ENCODE measurements around the gene SPTBN1.

Gene SPTBN1

DNA sequence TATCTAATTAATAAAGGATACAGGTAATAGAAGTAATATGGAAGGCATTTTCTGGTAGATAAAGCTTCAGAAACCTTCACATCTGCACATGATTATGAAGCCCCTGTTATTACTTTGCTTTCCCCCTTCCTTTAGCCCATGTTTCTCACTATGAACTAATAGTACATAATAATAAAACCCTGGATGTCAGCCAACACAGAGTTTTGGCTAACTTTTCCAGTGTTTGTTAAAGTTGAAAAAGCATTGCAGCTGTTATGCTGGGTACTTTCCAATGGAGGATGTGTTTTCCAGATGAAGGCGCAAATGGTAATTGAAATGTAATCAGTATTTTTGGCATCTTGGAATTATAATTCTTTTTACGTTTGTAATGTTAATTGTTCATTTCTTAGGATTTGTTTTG is 43.5 kb downstream of the SPTBN1 start:
- in situ Hi-C loops (cut with MboI; ENCODE audit: low sequenced_read_pairs), result loop anchor here (25.0 kb wide), 1 partner anchor 387 kb away; the partner anchor contains the start of gene ACYP2

DNA sequence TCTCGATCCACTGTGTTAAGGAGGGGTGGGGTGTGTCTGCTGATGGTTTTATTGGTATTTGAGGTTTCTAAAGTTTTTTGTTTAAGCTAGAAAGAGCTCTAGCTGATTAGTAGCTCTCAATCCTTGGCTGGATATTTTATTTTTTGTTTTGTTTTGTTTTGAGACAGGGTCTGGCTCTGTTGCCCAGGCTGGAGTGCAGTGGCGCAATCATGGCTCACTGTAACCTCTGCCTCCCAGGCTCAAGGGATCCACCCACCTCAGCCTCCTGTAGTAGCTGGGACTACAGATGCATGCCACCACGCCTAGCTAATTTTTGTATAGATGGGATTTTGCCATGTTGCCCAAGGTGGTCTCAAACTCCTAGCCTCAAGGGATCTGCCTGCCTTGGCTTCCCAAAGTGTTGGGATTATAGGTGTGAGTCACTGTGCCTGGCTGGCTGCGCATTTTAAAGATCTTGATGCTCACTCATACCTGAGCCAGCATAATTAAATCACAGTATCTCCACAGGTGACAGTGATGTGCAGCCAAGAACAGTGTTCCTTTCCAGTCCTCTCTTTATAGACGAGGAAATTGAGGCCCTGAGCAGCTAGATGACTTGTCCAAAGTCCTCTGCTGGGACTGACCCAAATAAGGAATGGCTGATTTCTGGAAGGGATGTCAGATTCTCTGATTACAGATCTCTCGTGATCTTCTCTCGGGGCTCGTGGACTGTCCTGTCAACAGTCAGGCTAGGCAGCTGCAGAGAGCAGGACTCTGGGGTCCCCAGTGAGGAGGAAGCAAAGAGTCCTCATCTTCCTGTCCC is 44.5 kb downstream of the SPTBN1 start:
- in situ Hi-C loops (cut with MboI; ENCODE audit: low sequenced_read_pairs), result loop anchor here (25.0 kb wide), 1 partner anchor 388 kb away; the partner anchor contains the start of gene ACYP2

DNA sequence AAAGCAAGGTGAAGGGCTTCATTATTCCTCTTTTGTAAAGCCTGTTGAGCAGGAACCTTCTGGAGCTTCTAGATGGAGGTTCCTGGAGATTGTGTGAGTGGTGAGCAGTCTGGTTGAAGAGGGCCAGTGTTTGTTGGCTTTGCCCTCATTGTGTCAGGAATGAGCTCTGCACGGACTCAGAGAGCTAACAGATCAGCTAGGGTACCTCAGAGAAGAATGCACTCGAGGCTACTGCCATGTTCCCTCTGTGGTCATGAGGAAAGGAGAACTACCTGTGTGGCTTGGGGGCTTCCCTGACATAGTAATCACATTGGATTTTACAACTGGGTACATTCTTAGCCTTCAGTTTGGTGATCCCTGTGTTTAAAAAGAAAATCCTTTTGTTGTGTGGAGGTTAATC is 46.6 kb downstream of the SPTBN1 start:
- in situ Hi-C loops (cut with MboI; ENCODE audit: low sequenced_read_pairs), result loop anchor here (25.0 kb wide), 1 partner anchor 390 kb away; the partner anchor contains the start of gene ACYP2

DNA sequence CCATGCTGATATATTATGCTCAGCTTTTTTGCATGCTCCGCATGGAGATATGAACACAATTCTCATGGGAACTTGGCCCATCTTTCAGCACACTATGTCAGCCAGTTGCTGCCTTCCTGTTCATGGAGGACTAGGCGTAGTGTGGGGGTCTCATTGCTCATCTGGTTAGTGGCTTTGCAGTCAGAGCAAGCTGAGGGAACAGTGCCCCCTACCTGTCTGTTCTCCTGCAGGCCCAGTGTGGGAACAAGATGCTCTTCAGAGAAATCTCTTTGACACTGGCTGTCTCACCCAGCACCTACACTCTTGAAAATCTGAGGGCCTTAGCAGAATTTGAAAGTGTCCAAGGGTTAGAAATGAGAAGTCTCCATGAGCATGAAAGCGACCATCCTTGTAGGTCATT is 47.1 kb downstream of the SPTBN1 start:
- in situ Hi-C loops (cut with MboI; ENCODE audit: low sequenced_read_pairs), result loop anchor here (25.0 kb wide), 1 partner anchor 391 kb away; the partner anchor contains the start of gene ACYP2

DNA sequence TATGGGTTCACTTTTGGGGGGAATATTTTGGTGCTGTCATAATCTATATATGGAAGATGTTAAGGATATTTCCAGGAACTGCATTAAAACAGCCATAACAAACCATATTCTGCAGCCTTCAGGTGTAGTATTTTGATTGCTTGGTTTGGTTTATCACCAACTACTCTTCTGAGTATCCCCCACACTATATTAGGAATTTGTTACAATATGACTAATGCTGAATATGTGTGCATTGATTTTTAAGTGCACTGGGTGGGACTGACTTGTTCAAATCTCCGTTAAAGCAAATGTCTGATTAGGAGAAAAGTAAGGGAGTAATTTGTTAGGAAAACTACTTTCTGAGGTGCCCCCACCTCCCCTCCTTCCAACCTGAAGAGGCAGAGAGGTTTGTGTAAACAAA is 47.7 kb downstream of the SPTBN1 start:
- in situ Hi-C loops (cut with MboI; ENCODE audit: low sequenced_read_pairs), result loop anchor here (25.0 kb wide), 1 partner anchor 392 kb away; the partner anchor contains the start of gene ACYP2

DNA sequence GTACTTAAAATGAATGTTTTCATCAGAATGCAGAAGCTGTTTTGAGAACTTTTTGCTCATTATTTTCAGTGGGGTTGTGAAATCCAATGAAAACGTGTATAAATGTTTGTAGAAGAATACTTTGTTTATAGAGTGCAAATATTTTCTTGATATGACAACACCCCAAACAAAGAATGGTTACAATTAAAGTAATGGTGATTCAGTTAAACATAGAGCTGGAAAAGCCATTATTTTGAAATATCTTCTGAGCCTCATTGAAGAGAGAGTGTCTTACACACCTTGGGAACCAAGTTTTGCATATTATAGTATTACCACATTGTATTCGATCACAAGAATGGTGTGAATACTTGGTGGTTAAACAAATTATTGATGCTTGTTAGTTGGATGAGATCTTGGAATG is 48.7 kb downstream of the SPTBN1 start:
- in situ Hi-C loops (cut with MboI; ENCODE audit: low sequenced_read_pairs), result loop anchor here (25.0 kb wide), 1 partner anchor 393 kb away; the partner anchor contains the start of gene ACYP2

DNA sequence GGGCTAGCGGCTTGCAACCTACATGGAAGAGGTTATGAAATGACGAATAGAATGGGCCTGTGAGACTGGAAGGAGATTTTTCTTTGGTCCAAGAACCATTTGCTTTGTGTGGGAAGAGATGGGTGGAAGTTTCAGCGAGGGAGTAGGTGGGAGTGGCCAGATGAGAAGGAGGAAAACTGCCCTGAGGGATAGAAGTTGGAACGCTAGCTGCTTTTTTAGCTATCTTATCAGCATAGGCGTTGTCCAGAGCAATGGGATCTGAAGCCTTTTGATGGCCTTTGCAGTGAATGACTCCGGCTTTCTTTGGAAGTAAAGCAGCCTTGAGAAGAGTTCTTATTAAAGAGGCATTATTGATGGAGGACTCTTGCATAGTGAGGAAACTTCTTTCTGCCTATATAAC is 52.4 kb downstream of the SPTBN1 start:
- in situ Hi-C loops (cut with MboI; ENCODE audit: low sequenced_read_pairs), result loop anchor here (25.0 kb wide), 1 partner anchor 396 kb away; the partner anchor contains the start of gene ACYP2

DNA sequence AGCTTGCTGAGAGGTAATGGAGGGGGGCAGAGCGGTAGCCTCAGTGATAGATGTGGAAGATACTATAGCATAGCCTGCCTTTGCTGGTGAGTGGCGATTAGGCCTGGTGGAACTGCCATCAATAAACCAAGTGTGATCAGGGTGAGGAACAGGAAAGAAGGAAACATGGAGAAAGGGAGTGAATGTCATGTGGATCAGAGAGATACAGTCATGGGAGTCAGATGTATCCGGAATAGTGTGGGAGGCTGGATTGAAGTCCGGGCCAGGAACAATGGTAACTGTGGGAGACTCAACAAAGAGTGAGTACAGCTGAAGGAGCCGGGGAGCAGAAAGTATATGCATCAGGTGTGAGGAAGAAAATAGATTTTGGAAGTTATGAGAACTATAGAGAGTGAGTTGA is 52.9 kb downstream of the SPTBN1 start:
- in situ Hi-C loops (cut with MboI; ENCODE audit: low sequenced_read_pairs), result loop anchor here (25.0 kb wide), 1 partner anchor 397 kb away; the partner anchor contains the start of gene ACYP2

DNA sequence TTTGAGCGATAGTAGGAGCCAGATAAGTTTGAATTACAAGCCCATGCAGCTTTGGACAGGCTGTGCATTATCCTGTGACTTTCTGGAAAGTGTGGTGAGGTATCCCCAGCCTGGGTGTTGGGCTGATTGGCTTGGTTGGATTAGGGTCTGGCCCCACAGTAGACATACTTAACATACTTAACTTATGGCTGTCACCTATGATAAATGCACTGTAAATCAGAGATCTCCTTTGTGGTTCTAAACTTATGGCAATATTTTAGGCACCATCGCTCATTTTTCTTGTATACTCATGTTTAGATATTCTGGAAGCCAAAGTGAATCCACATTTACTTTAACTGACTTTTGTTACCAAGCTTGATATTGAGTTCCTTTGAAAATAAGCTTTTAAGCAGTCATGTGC is 54.8 kb downstream of the SPTBN1 start:
- in situ Hi-C loops (cut with MboI; ENCODE audit: low sequenced_read_pairs), result loop anchor here (25.0 kb wide), 1 partner anchor 399 kb away; the partner anchor contains the start of gene ACYP2

DNA sequence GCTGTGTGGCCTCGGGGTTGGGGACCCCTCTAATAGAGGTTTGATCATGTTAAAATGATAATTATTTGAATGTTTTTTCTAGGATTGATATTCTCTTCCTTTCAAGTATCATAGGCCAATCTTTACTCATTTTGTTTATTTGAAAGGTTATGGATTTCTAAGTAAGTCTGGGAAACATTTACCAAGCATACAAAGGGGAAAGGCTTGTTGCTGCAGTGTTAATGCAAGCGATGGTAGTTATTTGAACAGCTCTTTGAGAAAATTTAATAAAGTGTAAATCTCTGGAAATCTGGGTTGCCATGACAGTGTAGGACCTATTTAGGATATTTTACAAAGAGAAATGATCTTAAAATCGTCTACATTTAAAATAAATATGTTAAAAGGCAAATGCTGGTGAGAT is 56.1 kb downstream of the SPTBN1 start:
- in situ Hi-C loops (cut with MboI; ENCODE audit: low sequenced_read_pairs), result loop anchor here (25.0 kb wide), 1 partner anchor 400 kb away; the partner anchor contains the start of gene ACYP2

DNA sequence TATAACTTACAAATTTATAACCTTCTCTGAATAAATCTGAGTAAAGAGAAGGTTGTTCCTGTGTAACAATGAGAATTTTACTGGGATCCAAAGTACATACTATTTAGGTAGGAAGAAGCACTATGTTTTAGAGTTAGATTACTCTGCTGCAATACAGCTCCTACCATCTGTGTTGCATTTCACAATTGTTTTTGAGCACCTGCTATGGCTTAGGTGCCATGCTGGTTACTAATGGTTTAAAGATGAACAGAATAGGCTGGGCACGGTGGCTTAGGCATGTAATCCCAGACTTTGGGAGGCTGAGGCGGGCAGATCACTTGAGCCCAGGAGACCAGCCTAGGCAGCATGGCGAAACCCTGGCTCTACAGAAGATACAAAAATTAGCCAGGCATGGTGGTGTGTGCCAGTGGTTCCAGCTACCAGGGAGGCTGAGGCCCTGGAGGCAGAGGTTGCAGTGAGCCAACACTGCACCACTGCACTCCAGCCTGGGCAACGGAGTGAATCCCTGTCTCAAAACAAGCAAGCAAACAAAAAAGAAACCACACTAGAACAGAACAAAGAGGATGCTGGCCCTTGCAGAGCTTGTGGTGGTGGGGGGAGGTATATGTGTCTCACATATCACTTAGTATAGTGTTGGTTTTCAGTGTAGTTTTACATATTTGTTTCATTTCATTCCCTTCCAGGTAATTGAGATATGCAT is 56.7 kb downstream of the SPTBN1 start:
- in situ Hi-C loops (cut with MboI; ENCODE audit: low sequenced_read_pairs), result loop anchor here (25.0 kb wide), 1 partner anchor 401 kb away; the partner anchor contains the start of gene ACYP2

DNA sequence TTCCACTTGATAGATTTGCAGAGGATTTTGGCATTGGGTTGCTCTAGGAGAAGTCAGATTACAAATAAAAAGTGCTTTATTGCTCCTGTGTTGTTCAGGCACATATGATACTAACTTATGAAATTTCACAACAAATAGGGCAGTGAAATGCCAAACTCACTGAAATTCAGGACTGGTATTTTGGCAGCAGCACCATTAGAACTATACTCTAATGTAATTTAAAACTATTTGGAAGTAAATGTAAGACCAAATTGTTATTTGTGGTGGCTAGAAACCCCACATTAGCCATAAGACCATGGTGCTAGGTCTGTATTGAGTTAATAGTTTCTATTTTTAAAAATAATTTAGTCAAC is 57.2 kb downstream of the SPTBN1 start:
- in situ Hi-C loops (cut with MboI; ENCODE audit: low sequenced_read_pairs), result loop anchor here (25.0 kb wide), 1 partner anchor 401 kb away; the partner anchor contains the start of gene ACYP2

DNA sequence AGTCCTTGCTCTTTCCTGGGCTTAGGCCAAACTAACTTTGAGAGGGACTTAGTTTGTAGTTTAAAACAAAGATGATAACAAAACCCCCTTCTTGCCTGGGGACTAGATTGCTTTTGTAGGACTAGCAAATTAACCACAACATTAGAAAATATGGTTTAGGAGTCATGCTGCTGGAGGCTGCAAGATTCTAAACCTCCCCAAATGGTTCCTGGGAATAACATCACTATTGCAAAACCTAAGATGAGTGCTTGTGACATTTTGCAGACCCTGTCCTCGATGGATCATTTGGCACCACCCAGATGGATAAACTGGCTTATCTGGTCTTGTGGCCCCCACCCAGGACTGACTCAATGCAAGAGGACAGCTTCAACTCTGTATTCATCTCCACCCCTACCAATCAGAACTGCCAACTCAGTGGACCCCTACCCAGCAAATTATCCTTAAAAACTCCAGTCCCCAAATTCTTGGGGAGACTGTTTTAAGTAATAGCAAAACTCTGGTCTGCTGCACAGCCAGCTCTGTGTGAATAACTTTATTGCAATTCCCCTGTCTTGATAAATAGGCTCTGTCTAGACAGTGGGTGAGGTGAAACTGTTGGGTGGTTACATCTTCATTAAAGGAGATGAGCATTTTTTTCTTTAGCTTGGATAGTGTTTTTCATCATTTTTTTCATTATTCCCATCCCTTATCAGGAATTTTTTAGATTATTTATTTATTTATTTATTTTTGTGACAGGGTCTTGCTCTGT is 58.9 kb downstream of the SPTBN1 start:
- in situ Hi-C loops (cut with MboI; ENCODE audit: low sequenced_read_pairs), result loop anchor here (25.0 kb wide), 1 partner anchor 403 kb away; the partner anchor contains the start of gene ACYP2

DNA sequence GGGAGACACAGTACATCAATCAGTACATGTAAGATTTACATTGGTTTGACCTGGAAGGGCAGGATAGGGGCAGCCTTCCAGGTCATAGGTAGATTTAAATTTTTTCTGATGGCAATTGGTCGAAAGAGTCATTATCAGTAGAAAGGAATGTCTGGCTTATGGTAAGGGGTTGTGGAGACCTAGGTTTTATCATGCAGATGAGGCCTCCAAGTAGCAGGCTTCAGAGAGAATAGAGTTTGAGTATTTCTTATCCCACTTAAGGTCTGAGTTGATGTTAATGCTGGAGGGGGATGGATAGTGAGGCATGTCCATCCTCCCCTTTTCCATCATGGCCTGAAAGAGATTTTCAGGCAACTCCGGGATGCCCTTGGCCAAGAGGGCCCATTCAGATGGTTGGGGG is 60.7 kb downstream of the SPTBN1 start:
- in situ Hi-C loops (cut with MboI; ENCODE audit: low sequenced_read_pairs), result loop anchor here (25.0 kb wide), 1 partner anchor 405 kb away; the partner anchor contains the start of gene ACYP2

DNA sequence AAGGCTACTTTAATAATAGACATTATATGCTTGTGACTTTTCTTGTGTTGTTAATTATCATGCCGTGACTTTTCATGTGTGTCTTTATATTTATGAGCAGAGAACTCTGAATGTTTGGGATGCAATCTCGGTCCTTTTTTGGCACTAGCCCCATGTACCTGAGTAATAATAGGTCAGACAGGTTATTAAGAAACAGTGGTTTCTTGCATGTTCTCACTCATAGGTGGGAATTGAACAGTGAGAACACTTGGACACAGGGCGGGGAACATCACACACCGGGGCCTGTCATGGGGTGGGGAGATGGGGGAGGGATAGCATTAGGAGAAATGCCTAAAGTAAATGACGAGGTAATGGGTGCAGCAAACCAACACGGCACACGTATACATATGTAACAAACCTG is 61.9 kb downstream of the SPTBN1 start:
- in situ Hi-C loops (cut with MboI; ENCODE audit: low sequenced_read_pairs), result loop anchor here (25.0 kb wide), 1 partner anchor 406 kb away; the partner anchor contains the start of gene ACYP2

DNA sequence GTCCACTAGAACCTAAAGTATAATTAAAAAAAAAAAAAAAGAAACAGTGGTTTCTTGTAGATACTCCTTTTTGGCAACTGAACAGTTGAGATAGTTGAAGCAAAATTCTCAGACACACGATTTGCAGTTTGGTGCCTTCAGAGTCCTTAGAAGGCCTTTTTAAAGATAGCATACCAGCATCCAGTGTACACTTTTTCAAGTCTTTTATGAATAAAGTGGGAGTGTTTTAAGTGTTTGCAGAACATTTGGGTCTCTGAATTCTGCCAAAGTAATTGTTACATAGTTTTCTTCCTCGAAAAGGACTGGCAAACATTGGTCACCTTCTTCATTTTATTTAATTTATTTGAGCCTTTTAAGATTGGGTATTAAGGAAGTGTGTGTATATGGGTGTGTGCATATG is 62.3 kb downstream of the SPTBN1 start:
- in situ Hi-C loops (cut with MboI; ENCODE audit: low sequenced_read_pairs), result loop anchor here (25.0 kb wide), 1 partner anchor 406 kb away; the partner anchor contains the start of gene ACYP2

DNA sequence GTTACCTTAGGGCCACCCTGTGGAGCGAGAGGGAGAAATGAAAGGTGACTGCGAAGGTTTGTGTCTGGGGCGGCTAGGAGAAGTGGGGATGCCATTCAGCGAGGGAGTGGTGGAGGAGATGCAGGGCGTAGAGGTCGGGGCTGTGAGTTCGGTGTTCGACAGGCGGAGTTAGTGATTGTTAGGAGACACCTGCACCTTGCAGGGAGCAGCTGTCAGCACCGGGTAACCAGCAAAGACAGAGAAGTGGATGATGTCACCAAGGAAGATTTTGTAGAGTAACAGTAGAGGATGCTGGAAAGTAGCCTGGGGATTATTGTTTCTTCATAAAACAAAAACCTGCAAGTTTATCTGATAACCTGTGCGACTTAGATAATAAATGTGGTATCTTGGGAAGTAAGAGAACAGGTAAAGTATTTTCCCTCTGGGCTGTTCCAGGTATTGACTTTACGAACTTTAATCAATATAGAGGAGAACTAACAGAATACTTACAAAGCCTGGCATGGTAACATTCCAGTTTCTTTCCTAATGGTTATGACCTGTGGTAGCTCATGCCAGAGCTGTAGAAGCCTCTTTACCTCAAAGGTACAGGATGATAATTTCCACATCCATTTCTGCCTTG is 63.8 kb downstream of the SPTBN1 start:
- in situ Hi-C loops (cut with MboI; ENCODE audit: low sequenced_read_pairs), result loop anchor here (10.0 to 25.0 kb wide), 2 partner anchors 185 to 408 kb away; partner anchors contain the start of gene ACYP2

DNA sequence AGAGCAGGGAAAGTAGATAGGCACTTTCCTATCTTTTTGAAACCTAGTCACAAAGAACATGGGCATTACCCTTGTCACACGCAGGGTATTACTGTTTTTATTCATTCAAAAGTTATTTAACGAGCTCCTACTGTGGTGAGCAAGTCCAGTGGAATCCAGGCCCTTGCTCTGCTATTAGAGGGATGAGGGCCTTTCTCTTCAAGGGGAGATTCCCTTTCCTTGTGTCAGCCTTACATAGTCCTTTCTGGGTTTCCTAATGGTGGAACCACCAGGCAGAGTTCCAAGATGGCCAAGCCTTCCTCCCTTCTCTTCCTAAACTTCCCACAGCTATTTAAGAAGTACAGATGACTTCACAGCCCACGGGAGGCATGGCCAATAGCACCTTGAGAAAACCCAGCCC is 64.6 kb downstream of the SPTBN1 start:
- in situ Hi-C loops (cut with MboI; ENCODE audit: low sequenced_read_pairs), result loop anchor here (10.0 to 25.0 kb wide), 2 partner anchors 184 to 408 kb away; partner anchors contain the start of gene ACYP2

DNA sequence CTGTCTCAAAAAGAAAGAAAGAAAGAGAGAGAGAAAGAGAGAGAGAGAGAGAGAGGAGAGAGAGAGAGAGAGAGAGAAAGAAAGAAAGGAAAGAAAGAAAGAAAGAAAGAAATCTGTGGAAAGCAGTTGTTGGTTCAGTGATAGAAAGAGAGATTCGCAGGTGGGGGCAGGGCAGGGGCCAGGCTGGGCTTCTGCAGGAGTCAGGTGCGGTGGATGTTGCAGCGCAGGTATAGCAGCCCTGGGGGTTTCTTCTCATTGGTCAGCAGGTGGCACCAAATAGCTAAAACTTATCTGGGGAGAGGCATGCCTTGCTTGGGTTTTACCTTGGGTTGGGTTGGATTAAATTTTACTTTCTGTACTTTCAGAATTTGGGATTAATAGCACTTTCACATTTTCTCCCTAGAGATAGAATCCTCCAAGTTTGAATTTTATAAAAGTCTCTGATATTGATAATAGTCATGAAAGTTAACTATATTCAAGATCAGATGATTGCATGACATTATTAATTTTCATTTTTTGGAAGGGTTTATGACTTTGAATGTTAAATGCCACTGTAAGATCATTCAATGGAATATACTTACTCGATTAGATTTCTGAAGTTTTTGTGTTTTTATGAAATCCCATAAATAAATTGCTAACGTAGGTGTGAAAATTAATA is 66.6 kb downstream of the SPTBN1 start:
- in situ Hi-C loops (cut with MboI; ENCODE audit: low sequenced_read_pairs), result loop anchor here (10.0 to 25.0 kb wide), 2 partner anchors 182 to 410 kb away; partner anchors contain the start of gene ACYP2
